CD4-positive, alpha-beta T cell treated with Interleukin-21 for 1 hour (primary cell): Measurements from ENCODE around the gene LRMDA.

Source experiments
- DNase-seq: peaks from one replicate; pipeline ENCODE4 v3.0.0-alpha.2; 2020

Gene LRMDA

GRCh38 chr10:76436981-76437380 lies 1005.6 kb downstream of the LRMDA start:
- no peak for DNase-seq

GRCh38 chr10:76440426-76440825 lies 1009.0 kb downstream of the LRMDA start:
- DNase-seq, result no peak

GRCh38 chr10:76442113-76442512 lies 1010.7 kb downstream of the LRMDA start:
- no peak for DNase-seq

- DNase-seq, result no peak
These were observed 1012.8 kb downstream of the LRMDA start for GRCh38 chr10:76444034-76444800.

- no peak for DNase-seq
These were observed 1016.2 kb downstream of the LRMDA start for GRCh38 chr10:76447578-76447977.

- no peak for DNase-seq
These were observed 1020.5 kb downstream of the LRMDA start for GRCh38 chr10:76451911-76452310.

GRCh38 chr10:76453332-76453731 lies 1021.9 kb downstream of the LRMDA start:
- DNase-seq, result no peak

GRCh38 chr10:76453997-76454396 lies 1022.6 kb downstream of the LRMDA start:
- DNase-seq, result no peak

GRCh38 chr10:76454506-76455140 lies 1023.2 kb downstream of the LRMDA start:
- no peak for DNase-seq

GRCh38 chr10:76456197-76456596 lies 1024.8 kb downstream of the LRMDA start:
- DNase-seq, result no peak

GRCh38 chr10:76459016-76459730 lies 1027.7 kb downstream of the LRMDA start:
- no peak for DNase-seq

GRCh38 chr10:76461024-76461423 lies 1029.6 kb downstream of the LRMDA start:
- no peak for DNase-seq

GRCh38 chr10:76463111-76463510 lies 1031.7 kb downstream of the LRMDA start:
- no peak for DNase-seq

- no peak for DNase-seq
These were observed 1035.5 kb downstream of the LRMDA start for GRCh38 chr10:76466836-76467503.

- no peak for DNase-seq
These were observed 1038.3 kb downstream of the LRMDA start for GRCh38 chr10:76469675-76470074.

- no peak for DNase-seq
These were observed 1047.8 kb downstream of the LRMDA start for GRCh38 chr10:76479103-76479790.

GRCh38 chr10:76481178-76481577 lies 1049.8 kb downstream of the LRMDA start:
- no peak for DNase-seq

- DNase-seq, result no peak
These were observed 1056.2 kb downstream of the LRMDA start for GRCh38 chr10:76487582-76487981.

GRCh38 chr10:76488602-76489001 lies 1057.2 kb downstream of the LRMDA start:
- DNase-seq, result no peak

- DNase-seq, result no peak
These were observed 1059.8 kb downstream of the LRMDA start for GRCh38 chr10:76491216-76491615.

- DNase-seq, result no peak
These were observed 1060.6 kb downstream of the LRMDA start for GRCh38 chr10:76492026-76492425.

- DNase-seq, result no peak
These were observed 1061.5 kb downstream of the LRMDA start for GRCh38 chr10:76492678-76493472.
